Endodermal cell (in vitro differentiated cells): ENCODE measurements around the gene MRPS34. TPM values are rescaled to one million over a fixed set of nuclear protein-coding genes. Genes with fewer than 3 reads are reported as not detected.

Source experiments
- DNase-seq: peaks from one replicate; pipeline ENCODE4 v3.0.0-alpha.2; 2017
- H3K27ac ChIP-seq: 2 replicates; pipeline ENCODE4 v1.5.1; 2013; ENCODE audit warnings: mild to moderate bottlenecking, low read depth, low read length, moderate library complexity
- H3K27me3 ChIP-seq: 2 replicates; pipeline ENCODE4 v1.6.1; 2013; ENCODE audit warnings: mild to moderate bottlenecking, low read length, moderate library complexity; ENCODE audit not compliant: insufficient read depth, control insufficient read depth, poor library complexity, severe bottlenecking
- H3K36me3 ChIP-seq: 2 replicates; pipeline ENCODE4 v1.7.0; 2013; ENCODE audit warnings: mild to moderate bottlenecking, low read length, moderate library complexity; ENCODE audit not compliant: control insufficient read depth, insufficient read depth
- H3K4me1 ChIP-seq: one replicate; pipeline ENCODE4 v1.7.0; 2013; ENCODE audit warnings: low read length; ENCODE audit not compliant: control insufficient read depth, insufficient read depth
- H3K4me3 ChIP-seq: 2 replicates; pipeline ENCODE4 v1.5.1; 2013; ENCODE audit warnings: mild to moderate bottlenecking, low read length, moderate library complexity
- H3K9ac ChIP-seq: 2 replicates; pipeline ENCODE4 v1.6.1; 2013; ENCODE audit warnings: mild to moderate bottlenecking, low read length, moderate library complexity; ENCODE audit not compliant: poor library complexity, severe bottlenecking; ENCODE audit errors: extremely low read depth
- H3K9me3 ChIP-seq: 2 replicates; pipeline ENCODE4 v1.6.1; 2013; ENCODE audit warnings: mild to moderate bottlenecking, low read length, moderate library complexity; ENCODE audit not compliant: control insufficient read depth
- H3K27ac Mint-ChIP-seq: 2 replicates; pipeline ENCODE4 v1.8.0; 2020; ENCODE audit warnings: mixed read lengths
- H3K27me3 Mint-ChIP-seq: 2 replicates; pipeline ENCODE4 v1.8.0; 2021; ENCODE audit warnings: mild to moderate bottlenecking, mixed read lengths; ENCODE audit not compliant: insufficient read depth
- H3K36me3 Mint-ChIP-seq: 2 replicates; pipeline ENCODE4 v1.8.0; 2020; ENCODE audit warnings: low read depth, mixed read lengths
- H3K4me1 Mint-ChIP-seq: 2 replicates; pipeline ENCODE4 v1.8.0; 2020; ENCODE audit warnings: mixed read lengths
- H3K4me3 Mint-ChIP-seq: 2 replicates; pipeline ENCODE4 v1.8.0; 2020; ENCODE audit warnings: mild to moderate bottlenecking, moderate library complexity, mixed read lengths
- H3K9me3 Mint-ChIP-seq: 2 replicates; pipeline ENCODE4 v1.8.0; 2020; ENCODE audit warnings: mild to moderate bottlenecking, mixed read lengths
- WGBS, 2 experiments: methylation state at CpG; one replicate each; pipeline versions ENCODE4 v1.1.5 to v1.1.7; 2013; ENCODE audit warnings: missing lambda C conversion rate in 2 of 2, mixed read lengths in 1 of 2; ENCODE audit not compliant: insufficient coverage in 1 of 2, insufficient read length in 1 of 2; 5-methylcytosine and 5-hydroxymethylcytosine counted together
- total RNA-seq, 2 donors: library from RNA; stranded (reverse); fragmentation: NEBNext Ultra II Directional in 1 of 2; extraction: Animal tissue kit (Norgen Biotek cat#: 25700) in 1 of 2; gene quantifications; 2 replicates in 1 of 2; 3 replicates in 1 of 2; pipeline ENCODE4 v1.2.1, GENCODE V29; 2021
- TF ChIP-seq, protein P1 (sequence below): fragments of 200-600 bp; sonication (generic); conservative IDR thresholded peaks from 2 replicates; pipeline ENCODE4 v1.5.0; 2021; ENCODE audit warnings: antibody characterized with exemption, mild to moderate bottlenecking

Gene MRPS34
- total RNA-seq, 2 donors from 2014 or later, result 137 to 164 TPM

GRCh38 chr16:1766231-1766630 lies 6.7 kb downstream of the MRPS34 start:
- no peaks in the 10 kb centered on the region for H3K9me3 ChIP-seq
- H3K4me3 ChIP-seq, result no peak overlapping the region
- WGBS, 2 experiments, result 89 to 96% methylated on average over 9 to 19 of the region's 19 CpGs
- H3K36me3 Mint-ChIP-seq, result peaks cover 17% of the 10 kb centered on the region
- no peaks in the 10 kb centered on the region for H3K4me1 Mint-ChIP-seq
- H3K27me3 Mint-ChIP-seq, result no peaks in the 10 kb centered on the region
- H3K4me1 ChIP-seq, result no peaks in the 10 kb centered on the region
- peaks cover 23% of the 10 kb centered on the region for H3K36me3 ChIP-seq
- H3K4me3 Mint-ChIP-seq, result no peak overlapping the region
- no peak overlapping the region for H3K27ac ChIP-seq
- no peaks in the 10 kb centered on the region for H3K9me3 Mint-ChIP-seq
- H3K9ac ChIP-seq, result no peak overlapping the region
- no peaks in the 10 kb centered on the region for H3K27me3 ChIP-seq
- TF ChIP-seq, protein P1, sequence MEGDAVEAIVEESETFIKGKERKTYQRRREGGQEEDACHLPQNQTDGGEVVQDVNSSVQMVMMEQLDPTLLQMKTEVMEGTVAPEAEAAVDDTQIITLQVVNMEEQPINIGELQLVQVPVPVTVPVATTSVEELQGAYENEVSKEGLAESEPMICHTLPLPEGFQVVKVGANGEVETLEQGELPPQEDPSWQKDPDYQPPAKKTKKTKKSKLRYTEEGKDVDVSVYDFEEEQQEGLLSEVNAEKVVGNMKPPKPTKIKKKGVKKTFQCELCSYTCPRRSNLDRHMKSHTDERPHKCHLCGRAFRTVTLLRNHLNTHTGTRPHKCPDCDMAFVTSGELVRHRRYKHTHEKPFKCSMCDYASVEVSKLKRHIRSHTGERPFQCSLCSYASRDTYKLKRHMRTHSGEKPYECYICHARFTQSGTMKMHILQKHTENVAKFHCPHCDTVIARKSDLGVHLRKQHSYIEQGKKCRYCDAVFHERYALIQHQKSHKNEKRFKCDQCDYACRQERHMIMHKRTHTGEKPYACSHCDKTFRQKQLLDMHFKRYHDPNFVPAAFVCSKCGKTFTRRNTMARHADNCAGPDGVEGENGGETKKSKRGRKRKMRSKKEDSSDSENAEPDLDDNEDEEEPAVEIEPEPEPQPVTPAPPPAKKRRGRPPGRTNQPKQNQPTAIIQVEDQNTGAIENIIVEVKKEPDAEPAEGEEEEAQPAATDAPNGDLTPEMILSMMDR, result no peak
- no peak for DNase-seq
- H3K27ac Mint-ChIP-seq, result no peak overlapping the region

GRCh38 chr16:1765826-1766225 lies 7.1 kb downstream of the MRPS34 start:
- Histone ChIP-seq H3K36me3 (peaks cover 23% of the 10 kb centered on the region), H3K4me3 (no peak overlapping the region), H3K9me3 (no peaks in the 10 kb centered on the region), H3K27me3 (no peaks in the 10 kb centered on the region), H3K4me1 (no peaks in the 10 kb centered on the region), H3K27ac (no peak overlapping the region), H3K9ac (no peak overlapping the region)
- Mint-ChIP-seq H3K27ac (no peak overlapping the region), H3K4me1 (no peaks in the 10 kb centered on the region), H3K36me3 (peaks cover 19% of the 10 kb centered on the region), H3K27me3 (no peaks in the 10 kb centered on the region), H3K4me3 (no peak overlapping the region), H3K9me3 (no peaks in the 10 kb centered on the region)
- DNase-seq, result no peak
- TF ChIP-seq, protein P1, result no peak
- WGBS, 2 experiments, result 92 to 97% methylated on average over 21 to 22 of the region's 22 CpGs

DNA sequence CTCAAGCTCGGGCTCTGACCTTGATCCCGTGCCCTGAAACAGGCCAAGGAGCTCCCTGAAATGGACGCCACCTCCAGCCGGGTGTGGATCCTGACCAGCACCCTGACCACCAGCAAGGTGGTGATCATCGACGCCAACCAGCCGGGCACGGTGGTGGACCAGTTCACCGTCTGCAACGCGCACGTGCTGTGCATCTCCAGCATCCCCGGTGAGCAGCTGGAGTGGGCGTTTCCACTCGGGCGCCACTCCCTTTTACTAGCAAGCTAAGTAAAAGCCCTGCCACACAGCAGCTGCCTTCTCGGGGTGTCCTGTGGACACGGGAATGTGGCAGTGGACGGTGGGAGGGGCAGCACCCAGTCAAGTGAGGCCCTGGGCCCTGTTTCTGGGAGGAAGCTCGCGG lies 8.0 kb downstream of the MRPS34 start:
- no peak overlapping the region for H3K4me3 Mint-ChIP-seq
- peaks cover 17% of the 10 kb centered on the region for H3K36me3 Mint-ChIP-seq
- Histone ChIP-seq H3K36me3 (peaks cover 17% of the 10 kb centered on the region), H3K27me3 (no peaks in the 10 kb centered on the region), H3K4me1 (no peaks in the 10 kb centered on the region), H3K9ac (no peak overlapping the region), H3K9me3 (no peaks in the 10 kb centered on the region), H3K27ac (no peak overlapping the region), H3K4me3 (no peak overlapping the region)
- TF ChIP-seq, protein P1, result no peak
- H3K27ac Mint-ChIP-seq, result no peak overlapping the region
- no peaks in the 10 kb centered on the region for H3K4me1 Mint-ChIP-seq
- no peaks in the 10 kb centered on the region for H3K27me3 Mint-ChIP-seq
- no peaks in the 10 kb centered on the region for H3K9me3 Mint-ChIP-seq
- WGBS, 2 experiments, result 96% methylated on average over 16 to 21 of the region's 21 CpGs
- DNase-seq, result no peak
